CD4-positive, alpha-beta T cell (primary cell): Measurements from ENCODE around the gene EGFR. TPM values are rescaled to one million over a fixed set of nuclear protein-coding genes. Genes with fewer than 3 reads are reported as not detected.

ENCODE experiments used
- ATAC-seq: fragments of 200-7000 bp; cut with Tn5 transposase; one replicate; pipeline ENCODE4 v1.10.0; 2022; ENCODE audit warnings: mild to moderate bottlenecking; ENCODE audit not compliant: poor library complexity
- CTCF ChIA-PET: fragments of 350-600 bp; sonication (Branson Sonifier 250); formaldehyde crosslinking; loops from one replicate; lab custom pipeline; 2021; ENCODE audit warnings: antibody characterized with exemption, inconsistent platforms; lab: Charles Lee
- POLR2A ChIA-PET: fragments of 350-600 bp; sonication (Branson Sonifier 250); formaldehyde crosslinking; loops from one replicate; lab custom pipeline; 2021; ENCODE audit warnings: antibody characterized with exemption, inconsistent platforms; lab: Charles Lee
- DNase-seq, 14 experiments: peaks; one replicate each; pipeline ENCODE4 v3.0.0-alpha.2; 2013 to 2020; ENCODE audit warnings: mixed read lengths in 2 of 14
- H3K27ac ChIP-seq, 2 donors: one replicate each; pipeline versions ENCODE4 v1.5.1 to v1.7.0; 2013; ENCODE audit warnings: low read length in 2 of 2, low read depth in 1 of 2, mild to moderate bottlenecking in 1 of 2
- H3K27me3 ChIP-seq, 2 experiments: 1 replicate in 1 of 2; 2 replicates in 1 of 2; pipeline versions ENCODE4 v1.6.1 to v1.7.0; 2013; ENCODE audit warnings: low read length in 2 of 2, control low read depth in 1 of 2, mild to moderate bottlenecking in 1 of 2, moderate library complexity in 1 of 2; ENCODE audit not compliant: insufficient read depth in 2 of 2, control insufficient read depth in 1 of 2
- H3K36me3 ChIP-seq: one replicate; pipeline ENCODE4 v1.6.1; 2013; ENCODE audit warnings: low read length, control low read depth; ENCODE audit not compliant: insufficient read depth
- H3K4me1 ChIP-seq: one replicate; pipeline ENCODE4 v1.6.1; 2013; ENCODE audit warnings: low read length, control low read depth; ENCODE audit not compliant: insufficient read depth
- H3K4me3 ChIP-seq: one replicate; pipeline ENCODE4 v1.5.1; 2013; ENCODE audit warnings: mild to moderate bottlenecking, low read length, moderate library complexity
- H3K9me3 ChIP-seq, 2 experiments: 1 replicate in 1 of 2; 2 replicates in 1 of 2; pipeline versions ENCODE4 v1.6.1 to v1.7.0; 2013; ENCODE audit warnings: low read length in 2 of 2, mild to moderate bottlenecking in 2 of 2, control low read depth in 1 of 2, moderate library complexity in 1 of 2; ENCODE audit not compliant: control insufficient read depth in 1 of 2, insufficient read depth in 1 of 2
- H3K27ac Mint-ChIP-seq: one replicate; pipeline ENCODE4 v1.8.0; 2020; ENCODE audit warnings: mixed read lengths
- H3K27me3 Mint-ChIP-seq: one replicate; pipeline ENCODE4 v1.8.0; 2021; ENCODE audit warnings: mixed read lengths
- H3K36me3 Mint-ChIP-seq: one replicate; pipeline ENCODE4 v1.8.0; 2021; ENCODE audit warnings: low read depth, mixed read lengths
- H3K4me1 Mint-ChIP-seq: one replicate; pipeline ENCODE4 v1.8.0; 2021; ENCODE audit warnings: low read depth, mixed read lengths
- H3K4me3 Mint-ChIP-seq: one replicate; pipeline ENCODE4 v1.8.0; 2020; ENCODE audit warnings: mild to moderate bottlenecking, mixed read lengths
- H3K9me3 Mint-ChIP-seq: one replicate; pipeline ENCODE4 v1.8.0; 2020; ENCODE audit warnings: mixed read lengths
- CTCF ChIP-seq: fragments of 200-600 bp; IDR thresholded peaks from one replicate; pipeline ENCODE4 v1.8.0; 2022; ENCODE audit warnings: antibody characterized with exemption, mild to moderate bottlenecking
- intact Hi-C, 2 experiments: fragments of 100-400 bp; cut with DNase I in 1 of 2; cut with micrococcal nuclease in 1 of 2; formaldehyde crosslinking; loops; one replicate each; pipeline versions ENCODE4 v1.15.1 to v1.9.0; 2023 to 2025; cut with DNase I, micrococcal nuclease
- total RNA-seq, 174 experiments: library from RNA in 2 of 174; stranded (reverse) in 2 of 174; gene quantifications; one replicate each; pipeline ENCODE4 v1.2.3 and lab custom pipeline; 2021 to 2026

The EGFR gene
- total RNA-seq, 2 experiments from 2014 or later: not detected

GRCh38 chr7:55022002-55022985 is 3.5 kb downstream of the EGFR start:
- ATAC-seq (no peak), DNase-seq (no peak)
- no peak for TF ChIP-seq CTCF
- H3K36me3 Mint-ChIP-seq: no peaks in the 10 kb centered on the region
- Histone ChIP-seq H3K4me1 (peaks cover 6% of the 10 kb centered on the region), H3K27me3 (peaks cover 29 to 36% of the 10 kb centered on the region in 2 experiments), H3K36me3 (no peaks in the 10 kb centered on the region), H3K4me3 (no peak overlapping the region), H3K9me3 (peaks cover 0 to 7% of the 10 kb centered on the region in 2 experiments), H3K27ac (no peak overlapping the region)
- H3K4me1 Mint-ChIP-seq: peaks cover 6% of the 10 kb centered on the region
- no peak overlapping the region for H3K27ac Mint-ChIP-seq
- H3K4me3 Mint-ChIP-seq: no peak overlapping the region
- H3K27me3 Mint-ChIP-seq: peaks cover 71% of the 10 kb centered on the region
- CTCF ChIA-PET: no interaction called here
- H3K9me3 Mint-ChIP-seq: no peaks in the 10 kb centered on the region
- intact Hi-C loops: no loop called here
- POLR2A ChIA-PET: no interaction called here

- Mint-ChIP-seq H3K27ac (no peak overlapping the region), H3K27me3 (peaks cover 60% of the 10 kb centered on the region), H3K4me1 (peaks cover 6% of the 10 kb centered on the region), H3K9me3 (no peaks in the 10 kb centered on the region), H3K4me3 (no peak overlapping the region), H3K36me3 (no peaks in the 10 kb centered on the region)
- no peak for TF ChIP-seq CTCF
- ATAC-seq: no peak
- Histone ChIP-seq H3K4me1 (peaks cover 6% of the 10 kb centered on the region), H3K36me3 (no peaks in the 10 kb centered on the region), H3K4me3 (no peak overlapping the region), H3K27me3 (peaks cover 15 to 24% of the 10 kb centered on the region in 2 experiments), H3K27ac (no peak overlapping the region), H3K9me3 (peaks cover 0 to 7% of the 10 kb centered on the region in 2 experiments)
- intact Hi-C loops: no loop called here
- POLR2A ChIA-PET: no interaction called here
- DNase-seq: no peak
- CTCF ChIA-PET: no interaction called here
These were observed 5.2 kb downstream of the EGFR start for GRCh38 chr7:55023841-55024505.

- intact Hi-C loops: no loop called here
- ChIA-PET CTCF (no interaction called here), POLR2A (no interaction called here)
- no peak for TF ChIP-seq CTCF
- no peak overlapping the region for H3K4me3 ChIP-seq
- DNase-seq (no peak), ATAC-seq (no peak)
- Mint-ChIP-seq H3K9me3 (no peaks in the 10 kb centered on the region), H3K27ac (no peak overlapping the region), H3K36me3 (no peaks in the 10 kb centered on the region), H3K4me1 (peaks cover 6% of the 10 kb centered on the region), H3K27me3 (peaks cover 60% of the 10 kb centered on the region), H3K4me3 (no peak overlapping the region)
- no peak overlapping the region for H3K27ac ChIP-seq
- H3K4me1 ChIP-seq: peaks cover 5% of the 10 kb centered on the region
- H3K9me3 ChIP-seq: peaks cover 0 to 6% of the 10 kb centered on the region in 2 experiments
- peaks cover 14 to 20% of the 10 kb centered on the region in 2 experiments for H3K27me3 ChIP-seq
- H3K36me3 ChIP-seq: no peaks in the 10 kb centered on the region
These were observed 6.0 kb downstream of the EGFR start for GRCh38 chr7:55024776-55025175.
